Natural killer cell treated with Interleukin-12 subunit alpha and Interleukin-12 subunit beta and Interleukin-15 and Interleukin-18, amount 100 ng/mL, for 72 hours (primary cell): ENCODE results near the gene C2CD2. TPM values are rescaled to one million over a fixed set of nuclear protein-coding genes. Genes with fewer than 3 reads are reported as not detected.

Source experiments
- ATAC-seq, 2 donors: fragments of 150-1000 bp; cut with Tn5 transposase in 1 of 2; sonication (Bioruptor Pico), chemical (Tn5 transposase) in 1 of 2; 2 replicates each; pipeline ENCODE4 v1.10.0; 2021
- DNase-seq: peaks from one replicate; pipeline ENCODE4 v3.0.0; 2022; ENCODE audit warnings: low spot score
- H3K27ac Mint-ChIP-seq, 2 donors: 1 replicate in 1 of 2; 2 replicates in 1 of 2; pipeline ENCODE4 v1.8.0; 2022; ENCODE audit warnings: mixed read lengths in 2 of 2, mild to moderate bottlenecking in 1 of 2, moderate library complexity in 1 of 2
- H3K27me3 Mint-ChIP-seq, 2 donors: 1 replicate in 1 of 2; 2 replicates in 1 of 2; pipeline ENCODE4 v1.8.0; 2022; ENCODE audit warnings: mixed read lengths in 2 of 2
- H3K36me3 Mint-ChIP-seq: one replicate; pipeline ENCODE4 v1.8.0; 2022; ENCODE audit warnings: mixed read lengths
- H3K4me1 Mint-ChIP-seq, 2 donors: 1 replicate in 1 of 2; 2 replicates in 1 of 2; pipeline ENCODE4 v1.8.0; 2022; ENCODE audit warnings: low read depth in 2 of 2, mixed read lengths in 2 of 2, mild to moderate bottlenecking in 1 of 2
- H3K4me3 Mint-ChIP-seq: one replicate; pipeline ENCODE4 v1.8.0; 2022; ENCODE audit warnings: mixed read lengths
- H3K9me3 Mint-ChIP-seq: 2 replicates; pipeline ENCODE4 v1.8.0; 2022; ENCODE audit warnings: mixed read lengths
- total RNA-seq, 2 donors: library from RNA; stranded (reverse); gene quantifications; one replicate each; pipeline ENCODE4 v1.2.3, GENCODE V29; 2022

Gene C2CD2
- total RNA-seq, 2 donors from 2014 or later = 1.4 to 2.2 TPM

DNA sequence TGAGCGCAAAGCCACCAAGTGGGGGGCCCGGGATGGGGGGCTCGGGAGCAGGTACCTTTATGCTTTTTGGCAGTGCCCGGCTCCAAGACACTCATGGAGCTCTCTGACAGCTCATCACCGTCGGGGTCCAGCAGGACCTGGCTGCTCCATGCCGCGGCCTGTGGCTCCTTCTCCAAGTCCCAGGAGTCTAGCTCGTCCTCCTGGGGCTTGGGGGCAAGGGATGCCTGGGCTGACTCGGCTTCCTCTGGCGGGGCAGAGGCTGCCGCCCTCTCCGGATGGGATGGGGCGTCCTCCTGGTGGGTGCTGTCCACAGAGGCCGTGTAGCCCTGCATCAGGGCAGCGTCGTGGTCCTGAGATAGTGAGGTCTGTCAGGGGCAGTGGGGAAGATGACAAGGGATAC is 54.8 kb downstream of the C2CD2 start:
- Mint-ChIP-seq H3K4me1 (peaks cover 19 to 21% of the 10 kb centered on the region in 2 donors), H3K27ac (no peak overlapping the region), H3K36me3 (no peaks in the 10 kb centered on the region), H3K27me3 (peaks cover 0 to 18% of the 10 kb centered on the region in 2 donors), H3K9me3 (no peaks in the 10 kb centered on the region), H3K4me3 (peak overlapping the region; percentile 32)
- ATAC-seq (no peak), DNase-seq (no peak)

DNA sequence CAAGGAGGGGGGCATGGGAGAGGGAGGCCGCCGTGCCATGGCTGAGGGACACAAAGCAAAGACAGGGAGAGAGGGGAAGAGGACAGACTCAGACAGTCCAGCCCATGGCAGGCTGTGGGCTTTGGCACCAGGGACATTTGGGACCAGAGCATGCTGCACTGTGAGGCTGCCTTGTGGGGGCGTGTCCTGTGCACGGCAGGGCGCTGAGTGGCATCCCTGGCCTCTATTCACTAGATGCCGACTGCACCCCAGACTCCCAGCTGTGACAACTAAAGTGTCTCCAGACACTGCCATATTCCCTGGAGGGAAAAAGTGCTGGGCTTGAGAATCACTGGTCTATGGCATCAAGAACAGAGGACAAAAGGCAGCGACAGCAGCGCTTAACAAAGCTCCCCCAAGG is 56.1 kb downstream of the C2CD2 start:
- no peak overlapping the region for H3K4me3 Mint-ChIP-seq
- H3K36me3 Mint-ChIP-seq = no peaks in the 10 kb centered on the region
- H3K27ac Mint-ChIP-seq = no peak overlapping the region
- ATAC-seq (no peak), DNase-seq (no peak)
- peaks cover 18 to 19% of the 10 kb centered on the region in 2 donors for H3K4me1 Mint-ChIP-seq
- no peaks in the 10 kb centered on the region for H3K9me3 Mint-ChIP-seq
- H3K27me3 Mint-ChIP-seq = peaks cover 0 to 18% of the 10 kb centered on the region in 2 donors

DNA sequence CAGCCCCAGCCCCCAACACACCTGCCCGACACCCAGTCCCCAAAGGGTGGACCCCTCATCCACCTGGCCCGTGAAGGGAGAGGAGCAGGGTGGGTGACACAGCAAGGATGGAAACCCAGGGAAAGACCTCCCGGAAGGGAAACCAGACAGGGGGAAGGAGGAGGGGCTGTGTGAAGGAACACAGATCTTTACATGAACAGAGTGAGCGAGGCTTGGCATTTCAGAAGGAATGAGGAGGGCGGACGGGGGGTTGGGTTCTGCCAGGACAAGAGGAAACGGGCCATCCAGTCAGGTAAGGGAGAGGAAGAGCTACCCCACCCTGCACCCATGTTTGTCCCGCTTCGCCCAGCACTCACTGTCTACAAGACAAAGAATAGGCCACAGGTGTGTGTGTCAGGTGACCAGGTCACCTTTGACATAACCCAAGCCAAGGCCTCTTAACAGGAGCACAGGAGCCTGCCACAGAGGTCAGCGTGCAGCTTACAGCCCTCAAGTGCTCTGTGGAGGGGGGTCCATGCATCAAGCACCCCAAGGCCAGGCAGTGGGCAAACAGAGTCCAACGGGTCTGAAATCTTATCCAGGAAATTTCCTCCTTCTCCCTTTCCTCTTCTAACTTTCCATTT is 56.7 kb downstream of the C2CD2 start:
- H3K9me3 Mint-ChIP-seq = no peaks in the 10 kb centered on the region
- H3K27ac Mint-ChIP-seq = no peak overlapping the region
- H3K36me3 Mint-ChIP-seq = no peaks in the 10 kb centered on the region
- no peak overlapping the region for H3K4me3 Mint-ChIP-seq
- no peak for ATAC-seq
- no peak for DNase-seq
- peaks cover 0 to 18% of the 10 kb centered on the region in 2 donors for H3K27me3 Mint-ChIP-seq
- peaks cover 18 to 19% of the 10 kb centered on the region in 2 donors for H3K4me1 Mint-ChIP-seq

- no peaks in the 10 kb centered on the region for H3K9me3 Mint-ChIP-seq
- peak overlapping the region in 1 of 2 donors; percentile 6 for H3K27ac Mint-ChIP-seq
- no peak for DNase-seq
- H3K4me3 Mint-ChIP-seq = no peak overlapping the region
- no peaks in the 10 kb centered on the region for H3K36me3 Mint-ChIP-seq
- ATAC-seq = peak in 1 of 2 donors; percentile 26
- peaks cover 11 to 19% of the 10 kb centered on the region in 2 donors for H3K4me1 Mint-ChIP-seq
- H3K27me3 Mint-ChIP-seq = peaks cover 0 to 13% of the 10 kb centered on the region in 2 donors
Observed at GRCh38 chr21:41895643-41896493, 58.0 kb downstream of the C2CD2 start.

DNA sequence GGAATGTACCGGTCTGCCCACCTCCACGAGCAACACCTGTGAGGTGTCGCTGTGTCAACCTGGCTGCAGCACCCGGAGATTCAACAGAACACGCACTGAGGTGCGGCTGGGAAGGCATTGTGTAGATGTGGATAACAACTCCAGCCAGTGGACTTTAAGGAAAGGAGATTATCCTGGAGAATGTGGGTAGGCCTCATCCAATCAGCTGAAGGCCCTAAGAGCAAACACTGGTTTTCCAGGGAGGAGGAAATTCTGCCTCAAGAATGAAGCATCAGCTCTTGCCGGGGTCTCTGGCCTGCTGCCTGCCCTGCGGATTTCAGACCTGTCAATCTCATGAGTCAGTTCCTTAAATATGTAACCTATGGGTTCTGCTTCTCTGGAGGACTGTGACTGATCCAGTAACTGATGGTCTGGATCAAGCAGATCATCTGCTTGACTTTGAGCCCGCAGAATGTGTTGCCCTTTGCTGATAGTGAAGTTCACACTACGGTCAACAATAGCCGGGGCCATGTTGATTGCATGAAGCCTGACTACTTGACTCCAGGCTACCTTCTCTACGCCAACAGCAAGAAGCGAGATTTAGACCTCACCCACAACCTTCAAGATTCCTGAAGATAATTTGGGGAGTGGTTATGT is 58.8 kb downstream of the C2CD2 start:
- no peak overlapping the region for H3K4me3 Mint-ChIP-seq
- peaks cover 11 to 19% of the 10 kb centered on the region in 2 donors for H3K4me1 Mint-ChIP-seq
- H3K36me3 Mint-ChIP-seq = no peaks in the 10 kb centered on the region
- DNase-seq = no peak
- no peak for ATAC-seq
- peaks cover 0 to 9% of the 10 kb centered on the region in 2 donors for H3K27me3 Mint-ChIP-seq
- no peaks in the 10 kb centered on the region for H3K9me3 Mint-ChIP-seq
- no peak overlapping the region for H3K27ac Mint-ChIP-seq

DNA sequence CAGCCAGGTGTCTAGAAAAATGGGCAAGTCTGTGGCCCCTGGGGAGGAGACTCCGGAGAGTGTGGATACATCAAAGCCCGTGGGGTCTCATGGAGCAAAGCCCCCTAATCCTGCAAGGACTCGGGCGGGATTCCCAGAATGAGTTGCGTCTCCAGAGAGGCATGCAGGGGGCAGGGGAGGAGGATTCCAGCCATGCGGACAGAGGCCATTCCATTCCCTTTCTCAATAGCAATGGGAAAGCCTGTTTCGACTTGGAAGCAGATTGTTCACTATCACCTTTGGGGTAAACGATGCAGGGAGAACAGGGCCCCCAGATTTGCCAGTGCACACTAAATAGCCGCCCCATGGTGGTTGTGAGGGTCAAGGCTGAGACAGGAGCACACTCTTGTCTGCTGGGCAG is 59.3 kb downstream of the C2CD2 start:
- no peak for ATAC-seq
- Mint-ChIP-seq H3K9me3 (no peaks in the 10 kb centered on the region), H3K4me3 (no peak overlapping the region), H3K4me1 (peaks cover 10 to 17% of the 10 kb centered on the region in 2 donors), H3K27ac (no peak overlapping the region), H3K36me3 (no peaks in the 10 kb centered on the region), H3K27me3 (peaks cover 0 to 9% of the 10 kb centered on the region in 2 donors)
- no peak for DNase-seq

DNA sequence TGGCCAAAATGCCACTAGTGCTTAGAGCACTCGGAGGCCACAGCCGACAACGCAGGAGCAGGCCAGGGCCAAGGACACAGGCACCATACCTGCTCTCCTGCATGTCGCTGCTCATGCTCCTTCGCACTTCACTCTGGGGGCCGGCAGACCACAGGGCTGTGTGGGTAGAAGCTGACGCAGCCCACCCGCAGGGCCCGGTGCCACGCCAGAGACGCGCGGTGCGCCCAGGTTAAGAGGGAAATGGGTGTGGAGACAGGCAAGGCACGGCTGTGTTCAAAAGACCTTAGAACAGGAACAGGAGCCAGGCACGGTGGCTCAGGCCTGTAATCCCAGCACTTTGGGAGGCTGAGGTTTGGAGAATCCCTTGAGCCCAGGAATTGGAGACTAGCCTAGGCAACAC is 61.1 kb downstream of the C2CD2 start:
- H3K4me3 Mint-ChIP-seq = no peak overlapping the region
- peaks cover 5 to 12% of the 10 kb centered on the region in 2 donors for H3K4me1 Mint-ChIP-seq
- H3K9me3 Mint-ChIP-seq = no peaks in the 10 kb centered on the region
- ATAC-seq = no peak
- H3K27me3 Mint-ChIP-seq = peaks cover 0 to 9% of the 10 kb centered on the region in 2 donors
- no peak for DNase-seq
- no peaks in the 10 kb centered on the region for H3K36me3 Mint-ChIP-seq
- H3K27ac Mint-ChIP-seq = no peak overlapping the region

DNA sequence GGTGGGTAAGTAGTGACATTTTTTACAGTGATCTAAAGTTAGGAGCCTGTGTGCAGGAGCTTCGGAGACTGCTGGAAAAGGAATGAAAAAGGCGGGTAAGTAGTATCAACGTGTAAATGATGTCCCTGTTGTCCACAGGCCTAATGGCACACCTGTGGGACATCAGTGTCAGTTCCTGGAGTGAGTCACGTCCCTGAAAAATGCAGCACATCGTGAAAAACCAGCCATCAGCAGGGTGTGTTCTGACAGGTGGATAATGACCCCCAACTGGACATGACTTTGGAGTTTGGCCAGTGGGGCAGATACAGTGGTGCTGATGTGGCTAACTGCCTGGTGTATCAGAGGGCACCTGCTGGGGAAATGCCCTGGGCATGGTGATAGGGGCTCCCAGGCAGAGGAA is 62.7 kb downstream of the C2CD2 start:
- Mint-ChIP-seq H3K27ac (no peak overlapping the region), H3K36me3 (no peaks in the 10 kb centered on the region), H3K4me3 (no peak overlapping the region), H3K9me3 (no peaks in the 10 kb centered on the region), H3K27me3 (peaks cover 0 to 7% of the 10 kb centered on the region in 2 donors), H3K4me1 (peaks cover 5 to 9% of the 10 kb centered on the region in 2 donors)
- DNase-seq (no peak), ATAC-seq (no peak)

DNA sequence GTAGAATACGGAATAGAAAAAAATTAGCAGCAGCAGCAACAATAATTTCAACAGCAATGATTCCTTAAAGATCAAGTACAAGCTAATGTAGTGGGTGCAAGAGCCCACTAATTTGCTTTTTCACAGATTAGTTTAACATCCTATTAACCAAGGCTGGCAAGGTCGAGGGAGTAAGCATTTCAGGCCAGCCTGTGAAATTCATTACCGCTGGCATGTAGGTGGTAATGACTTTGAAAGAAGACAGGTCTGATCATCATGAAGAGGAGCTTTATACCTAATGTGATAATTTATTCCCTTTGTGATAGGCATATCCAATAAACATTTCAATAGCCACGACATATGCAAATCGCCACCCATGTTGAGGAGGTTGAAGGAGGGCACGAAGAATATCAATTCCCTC is 63.5 kb downstream of the C2CD2 start:
- Mint-ChIP-seq H3K27me3 (no peaks in the 10 kb centered on the region), H3K27ac (no peak overlapping the region), H3K36me3 (no peaks in the 10 kb centered on the region), H3K4me1 (peaks cover 0 to 2% of the 10 kb centered on the region in 2 donors), H3K4me3 (no peak overlapping the region), H3K9me3 (no peaks in the 10 kb centered on the region)
- ATAC-seq = no peak
- DNase-seq = no peak

- DNase-seq (no peak), ATAC-seq (peak in 1 of 2 donors; percentile 36)
- Mint-ChIP-seq H3K27ac (no peak overlapping the region), H3K36me3 (no peaks in the 10 kb centered on the region), H3K4me3 (no peak overlapping the region), H3K27me3 (no peaks in the 10 kb centered on the region), H3K9me3 (no peaks in the 10 kb centered on the region), H3K4me1 (no peaks in the 10 kb centered on the region)
Observed at GRCh38 chr21:41888749-41889376, 65.0 kb downstream of the C2CD2 start.

- no peaks in the 10 kb centered on the region for H3K4me1 Mint-ChIP-seq
- no peak overlapping the region for H3K4me3 Mint-ChIP-seq
- no peak for DNase-seq
- no peak for ATAC-seq
- H3K27ac Mint-ChIP-seq = no peak overlapping the region
- no peaks in the 10 kb centered on the region for H3K27me3 Mint-ChIP-seq
- no peaks in the 10 kb centered on the region for H3K9me3 Mint-ChIP-seq
- H3K36me3 Mint-ChIP-seq = no peaks in the 10 kb centered on the region
Observed at GRCh38 chr21:41887667-41888066, 66.2 kb downstream of the C2CD2 start.

- no peaks in the 10 kb centered on the region for H3K9me3 Mint-ChIP-seq
- no peaks in the 10 kb centered on the region for H3K36me3 Mint-ChIP-seq
Observed at GRCh38 chr21:41886328-41886727, 67.5 kb downstream of the C2CD2 start.

GRCh38 chr21:41885341-41886024 is 68.3 kb downstream of the C2CD2 start:
- no peak for ATAC-seq
- no peaks in the 10 kb centered on the region for H3K9me3 Mint-ChIP-seq
- H3K4me3 Mint-ChIP-seq = no peak overlapping the region

More at GRCh38 chr21:41886328-41886727, 67.5 kb downstream of the C2CD2 start:
- no peaks in the 10 kb centered on the region for H3K27me3 Mint-ChIP-seq
- ATAC-seq (no peak), DNase-seq (no peak)
- no peaks in the 10 kb centered on the region for H3K4me1 Mint-ChIP-seq
- no peak overlapping the region for H3K4me3 Mint-ChIP-seq
- no peak overlapping the region for H3K27ac Mint-ChIP-seq

More at GRCh38 chr21:41885341-41886024, 68.3 kb downstream of the C2CD2 start:
- no peaks in the 10 kb centered on the region for H3K27me3 Mint-ChIP-seq
- H3K27ac Mint-ChIP-seq = no peak overlapping the region
- H3K4me1 Mint-ChIP-seq = no peaks in the 10 kb centered on the region
- H3K36me3 Mint-ChIP-seq = no peaks in the 10 kb centered on the region
- DNase-seq = no peak
